H1 (cell line): ENCODE data around the gene SPI1. TPM values are rescaled to one million over a fixed set of nuclear protein-coding genes. Genes with fewer than 3 reads are reported as not detected.

Experiments
- BRCA1 ChIP-seq: IDR thresholded peaks from 2 replicates; pipeline ENCODE4 v1.6.1; 2012; ENCODE audit warnings: low read depth, low read length, improper control_type of control experiment
- FOSL1 ChIP-seq: IDR thresholded peaks from 2 replicates; pipeline ENCODE4 v1.6.1; 2011; ENCODE audit warnings: mild to moderate bottlenecking, low read depth, low read length, moderate library complexity; ENCODE audit not compliant: insufficient read depth
- KDM4A ChIP-seq: IDR thresholded peaks from one replicate; pipeline ENCODE4 v1.7.1; 2012; ENCODE audit warnings: low read depth, mild to moderate bottlenecking, moderate library complexity, low read length, inconsistent platforms; ENCODE audit not compliant: severe bottlenecking
- TEAD4 ChIP-seq: IDR thresholded peaks from 2 replicates; pipeline ENCODE4 v1.6.1; 2012; ENCODE audit warnings: low read depth, low read length, inconsistent platforms, mixed read lengths
- ZNF274 ChIP-seq: IDR thresholded peaks from 2 replicates; pipeline ENCODE4 v1.7.0; 2012; ENCODE audit warnings: low read length, borderline replicate concordance; ENCODE audit errors: extremely low read depth
- polyA plus RNA-seq, 7 experiments: library from polyadenylated mRNA; depleted of rRNA in 3 of 7; stranded (reverse) in 5 of 7; unstranded in 2 of 7; fragments of >200 nt in 5 of 7; fragments of 200-250 nt in 2 of 7; gene quantifications; 1 replicate in 5 of 7; 2 replicates in 1 of 7; 4 replicates in 1 of 7; pipeline versions ENCODE4 v1.2.1 to v1.2.3, GENCODE V29; 2011 to 2013; ENCODE audit warnings: missing spikeins in 2 of 7, mixed read lengths in 2 of 7
- total RNA-seq: library from RNA; stranded (reverse); fragmentation: NEBNext Ultra II Directional; extraction: Animal tissue kit (Norgen Biotek cat#: 25700); gene quantifications from 2 replicates; pipeline ENCODE4 v1.2.1, GENCODE V29; 2021
- TF ChIP-seq, protein P1 (sequence below), 3 experiments: IDR thresholded peaks; 1 replicate in 2 of 3; 2 replicates in 1 of 3; pipeline versions ENCODE4 v1.5.1 to v1.6.1; 2011; ENCODE audit warnings: low read length in 3 of 3, mild to moderate bottlenecking in 3 of 3, inconsistent platforms in 2 of 3, low read depth in 1 of 3, moderate library complexity in 1 of 3; ENCODE audit not compliant: insufficient read depth in 1 of 3; ENCODE audit errors: control extremely low read depth in 1 of 3

The SPI1 gene
- total and polyA plus RNA-seq, 2 of the 8 experiments (the other 6 are each of a cell fraction or from before 2014, with no cell fraction given) = 0.12 TPM; not detected in 1

DNA sequence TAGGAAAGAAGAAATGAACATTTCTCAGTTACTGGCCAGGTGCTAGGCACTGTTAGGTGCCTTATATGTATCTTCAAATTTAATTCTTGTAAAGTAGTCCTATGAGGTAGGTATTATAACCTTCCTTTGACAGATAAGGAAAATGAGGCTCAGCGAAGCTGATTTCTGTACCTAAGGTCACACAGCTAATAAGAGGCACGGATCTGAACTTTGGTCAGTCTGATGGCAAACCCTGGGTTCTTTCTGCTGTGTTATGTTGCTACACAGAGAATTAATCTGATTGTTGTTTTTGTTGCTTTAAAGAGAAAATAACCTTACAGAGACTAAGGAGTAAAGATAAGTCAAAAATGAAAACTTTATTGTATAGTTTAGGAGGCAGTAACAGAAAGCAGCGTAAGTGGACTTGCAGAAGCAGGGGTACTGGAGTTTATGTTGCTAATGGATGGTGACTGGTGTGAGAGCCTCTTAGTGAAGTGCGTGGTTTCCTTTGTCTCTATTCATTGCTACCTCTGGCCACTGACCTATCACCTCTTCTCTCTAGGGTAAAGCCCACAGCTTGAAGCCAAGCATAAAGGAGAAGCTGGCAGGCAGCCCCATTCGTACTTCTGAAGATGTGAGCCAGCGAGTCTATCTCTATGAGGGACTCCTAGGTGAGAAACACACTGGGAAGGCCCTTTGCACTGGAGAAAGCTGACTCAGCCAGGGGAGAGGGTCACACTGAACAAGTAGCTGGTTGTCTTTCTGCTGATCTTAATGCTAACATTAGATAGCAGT lies 70.1 kb downstream of the SPI1 start (continued):
- TF ChIP-seq ZNF274 (no peak), BRCA1 (no peak), TEAD4 (no peak), KDM4A (no peak), FOSL1 (no peak)
- TF ChIP-seq, protein P1, sequence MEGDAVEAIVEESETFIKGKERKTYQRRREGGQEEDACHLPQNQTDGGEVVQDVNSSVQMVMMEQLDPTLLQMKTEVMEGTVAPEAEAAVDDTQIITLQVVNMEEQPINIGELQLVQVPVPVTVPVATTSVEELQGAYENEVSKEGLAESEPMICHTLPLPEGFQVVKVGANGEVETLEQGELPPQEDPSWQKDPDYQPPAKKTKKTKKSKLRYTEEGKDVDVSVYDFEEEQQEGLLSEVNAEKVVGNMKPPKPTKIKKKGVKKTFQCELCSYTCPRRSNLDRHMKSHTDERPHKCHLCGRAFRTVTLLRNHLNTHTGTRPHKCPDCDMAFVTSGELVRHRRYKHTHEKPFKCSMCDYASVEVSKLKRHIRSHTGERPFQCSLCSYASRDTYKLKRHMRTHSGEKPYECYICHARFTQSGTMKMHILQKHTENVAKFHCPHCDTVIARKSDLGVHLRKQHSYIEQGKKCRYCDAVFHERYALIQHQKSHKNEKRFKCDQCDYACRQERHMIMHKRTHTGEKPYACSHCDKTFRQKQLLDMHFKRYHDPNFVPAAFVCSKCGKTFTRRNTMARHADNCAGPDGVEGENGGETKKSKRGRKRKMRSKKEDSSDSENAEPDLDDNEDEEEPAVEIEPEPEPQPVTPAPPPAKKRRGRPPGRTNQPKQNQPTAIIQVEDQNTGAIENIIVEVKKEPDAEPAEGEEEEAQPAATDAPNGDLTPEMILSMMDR (IDR thresholded peaks at IDR 0.05; ENCODE audit: control extremely low read depth in 1 of 3, insufficient read depth in 1 of 3, low read depth in 1 of 3, low read length in 3 of 3) = no peak
- TF ChIP-seq, all 59 proteins: peak for 0
